Prostate gland (tissue), 2 donors: Measurements from ENCODE around the gene ATP9A.

Experiments
- POLR2A ChIP-seq: fragments of 450-650 bp; IDR thresholded peaks from one replicate; pipeline ENCODE4 v1.6.1; 2016; ENCODE audit warnings: antibody characterized with exemption, mild to moderate bottlenecking
- POLR2AphosphoS5 ChIP-seq: sonication (generic); formaldehyde crosslinking; IDR thresholded peaks from one replicate; pipeline ENCODE4 v1.6.1; 2017; ENCODE audit warnings: antibody characterized with exemption
- TF ChIP-seq, protein P1 (sequence below), 4 experiments: fragments of 200-600 bp in 2 of 4; fragments of 450-650 bp in 2 of 4; sonication (generic) in 2 of 4; IDR thresholded peaks; 1 replicate in 3 of 4; 2 replicates in 1 of 4; pipeline ENCODE4 v1.5.1; 2016 to 2019; ENCODE audit warnings: antibody characterized with exemption in 4 of 4, mild to moderate bottlenecking in 2 of 4, moderate library complexity in 2 of 4

DNA sequence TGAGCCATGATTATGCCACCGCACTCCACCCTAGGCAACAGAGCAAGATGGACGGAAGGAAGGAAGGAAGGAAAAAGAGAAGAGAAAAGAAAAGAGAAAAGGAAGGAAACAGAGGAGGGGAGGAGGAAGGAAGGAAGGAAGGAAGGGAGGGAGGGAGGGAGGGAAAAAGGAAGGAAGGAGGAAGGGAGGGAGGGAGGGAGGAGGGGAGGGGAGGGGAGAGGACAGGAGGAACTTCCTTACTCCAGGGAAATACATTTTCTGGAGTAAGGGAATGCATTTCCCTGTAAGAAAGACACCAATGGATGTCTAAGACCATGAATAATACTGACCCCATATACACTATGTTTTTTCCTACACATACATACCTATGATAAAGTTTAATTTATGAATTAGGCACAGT is 132.5 kb downstream of the ATP9A start:
- TF ChIP-seq POLR2A: no peak
- TF ChIP-seq, protein P1, sequence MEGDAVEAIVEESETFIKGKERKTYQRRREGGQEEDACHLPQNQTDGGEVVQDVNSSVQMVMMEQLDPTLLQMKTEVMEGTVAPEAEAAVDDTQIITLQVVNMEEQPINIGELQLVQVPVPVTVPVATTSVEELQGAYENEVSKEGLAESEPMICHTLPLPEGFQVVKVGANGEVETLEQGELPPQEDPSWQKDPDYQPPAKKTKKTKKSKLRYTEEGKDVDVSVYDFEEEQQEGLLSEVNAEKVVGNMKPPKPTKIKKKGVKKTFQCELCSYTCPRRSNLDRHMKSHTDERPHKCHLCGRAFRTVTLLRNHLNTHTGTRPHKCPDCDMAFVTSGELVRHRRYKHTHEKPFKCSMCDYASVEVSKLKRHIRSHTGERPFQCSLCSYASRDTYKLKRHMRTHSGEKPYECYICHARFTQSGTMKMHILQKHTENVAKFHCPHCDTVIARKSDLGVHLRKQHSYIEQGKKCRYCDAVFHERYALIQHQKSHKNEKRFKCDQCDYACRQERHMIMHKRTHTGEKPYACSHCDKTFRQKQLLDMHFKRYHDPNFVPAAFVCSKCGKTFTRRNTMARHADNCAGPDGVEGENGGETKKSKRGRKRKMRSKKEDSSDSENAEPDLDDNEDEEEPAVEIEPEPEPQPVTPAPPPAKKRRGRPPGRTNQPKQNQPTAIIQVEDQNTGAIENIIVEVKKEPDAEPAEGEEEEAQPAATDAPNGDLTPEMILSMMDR (IDR thresholded peaks at IDR 0.05): no peak
- TF ChIP-seq POLR2AphosphoS5: no peak
